T-cell (primary cell): Measurements from ENCODE around the gene STAB2. TPM values are rescaled to one million over a fixed set of nuclear protein-coding genes. Genes with fewer than 3 reads are reported as not detected.

Source experiments
- ATAC-seq, 4 experiments: fragments of 200-7000 bp in 3 of 4; fragments of 150-1000 bp in 1 of 4; cut with Tn5 transposase; replicated peaks in 1 of 4; 1 replicate in 3 of 4; 2 replicates in 1 of 4; pipeline ENCODE4 v1.10.0; 2021; ENCODE audit warnings: moderate library complexity in 3 of 4, mild to moderate bottlenecking in 2 of 4, moderate number of reproducible peaks in 1 of 4
- CTCF ChIA-PET, 2 donors: fragments of 300-600 bp; sonication (Branson Sonifier 250); formaldehyde crosslinking; loops; one replicate each; lab custom pipeline; 2022; ENCODE audit warnings: antibody characterized with exemption in 2 of 2; lab: Charles Lee
- POLR2A ChIA-PET, 2 donors: fragments of 300-600 bp; sonication (Branson Sonifier 250); formaldehyde crosslinking; loops; one replicate each; lab custom pipeline; 2022; ENCODE audit warnings: antibody characterized with exemption in 2 of 2; lab: Charles Lee
- DNase-seq, 35 experiments: peaks; one replicate each; pipeline versions ENCODE4 v3.0.0 to v3.0.0-alpha.2; 2013 to 2023
- H3K27ac ChIP-seq: one replicate; pipeline ENCODE4 v1.5.1; 2013; ENCODE audit warnings: low read length
- H3K27me3 ChIP-seq, 2 experiments: replicated peaks in 1 of 2; 1 replicate in 1 of 2; 2 replicates in 1 of 2; pipeline versions ENCODE4 v1.6.1 to v1.7.0; 2013; ENCODE audit warnings: low read length in 1 of 2, mixed read lengths in 1 of 2; ENCODE audit not compliant: control insufficient read depth in 2 of 2, insufficient read depth in 2 of 2; ENCODE audit errors: extremely low read depth in 1 of 2
- H3K36me3 ChIP-seq, 2 donors: 1 replicate in 1 of 2; 2 replicates in 1 of 2; pipeline versions ENCODE4 v1.6.1 to v1.7.0; 2013; ENCODE audit warnings: low read length in 1 of 2; ENCODE audit not compliant: control insufficient read depth in 2 of 2, insufficient read depth in 1 of 2; ENCODE audit errors: extremely low read depth in 1 of 2
- H3K4me1 ChIP-seq, 2 experiments: 1 replicate in 1 of 2; 2 replicates in 1 of 2; pipeline versions ENCODE4 v1.6.1 to v1.7.0; 2013; ENCODE audit warnings: low read length in 2 of 2, mixed read lengths in 1 of 2; ENCODE audit not compliant: insufficient read depth in 2 of 2, control insufficient read depth in 1 of 2; ENCODE audit errors: extremely low read depth in 1 of 2
- H3K4me3 ChIP-seq, 2 donors: 1 replicate in 1 of 2; 2 replicates in 1 of 2; pipeline versions ENCODE4 v1.5.1 to v1.7.0; 2013; ENCODE audit warnings: mild to moderate bottlenecking in 2 of 2, low read length in 1 of 2, moderate library complexity in 1 of 2; ENCODE audit not compliant: control insufficient read depth in 1 of 2; ENCODE audit errors: extremely low read depth in 1 of 2
- H3K9me3 ChIP-seq: 2 replicates; pipeline ENCODE4 v1.7.0; 2013
- H3K27ac Mint-ChIP-seq, 2 donors: one replicate each; pipeline ENCODE4 v1.8.0; 2020 to 2021; ENCODE audit warnings: mild to moderate bottlenecking in 2 of 2, mixed read lengths in 2 of 2
- H3K27me3 Mint-ChIP-seq, 2 donors: one replicate each; pipeline ENCODE4 v1.8.0; 2021 to 2022; ENCODE audit warnings: mixed read lengths in 2 of 2
- H3K36me3 Mint-ChIP-seq: one replicate; pipeline ENCODE4 v1.8.0; 2021; ENCODE audit warnings: mixed read lengths
- H3K4me1 Mint-ChIP-seq, 3 donors: one replicate each; pipeline ENCODE4 v1.8.0; 2020 to 2022; ENCODE audit warnings: mixed read lengths in 3 of 3, mild to moderate bottlenecking in 1 of 3
- H3K4me3 Mint-ChIP-seq, 3 donors: one replicate each; pipeline ENCODE4 v1.8.0; 2020 to 2022; ENCODE audit warnings: mild to moderate bottlenecking in 3 of 3, mixed read lengths in 3 of 3, moderate library complexity in 3 of 3
- H3K9me3 Mint-ChIP-seq, 3 donors: one replicate each; pipeline ENCODE4 v1.8.0; 2020 to 2022; ENCODE audit warnings: mixed read lengths in 3 of 3
- WGBS: methylation state at CpG from one replicate; pipeline ENCODE4 v1.1.5; 2013; ENCODE audit warnings: missing lambda C conversion rate; ENCODE audit not compliant: insufficient coverage; 5-methylcytosine and 5-hydroxymethylcytosine counted together
- total RNA-seq, 35 experiments: library from RNA in 6 of 35; stranded (reverse) in 6 of 35; fragments of 120-200 nt in 1 of 35; gene quantifications; one replicate each; pipeline versions ENCODE4 v1.2.1 to v1.2.4 and lab custom pipeline; 2013 to 2026

Gene STAB2
- total RNA-seq, 5 donors from 2014 or later (not counting 1 experiment from before 2014, with no cell fraction given), result not detected

- Mint-ChIP-seq H3K4me3 (no peak overlapping the region), H3K9me3 (peaks cover 0 to 8% (median 6%) of the 10 kb centered on the region in 3 donors), H3K4me1 (no peaks in the 10 kb centered on the region), H3K27ac (no peak overlapping the region), H3K27me3 (peaks cover 4 to 8% of the 10 kb centered on the region in 2 donors), H3K36me3 (no peaks in the 10 kb centered on the region)
- Histone ChIP-seq H3K36me3 (no peaks in the 10 kb centered on the region), H3K27ac (no peak overlapping the region), H3K4me1 (no peaks in the 10 kb centered on the region), H3K9me3 (no peaks in the 10 kb centered on the region), H3K4me3 (no peak overlapping the region), H3K27me3 (peaks cover 0 to 8% of the 10 kb centered on the region in 2 experiments)
- POLR2A ChIA-PET, result no interaction called here
- 70% methylated on average over 4 of the region's 4 CpGs for WGBS
- CTCF ChIA-PET, result no interaction called here
- DNase-seq (no peak), ATAC-seq (no peak)
Measured at GRCh38 chr12:103728323-103728722, 141.2 kb downstream of the STAB2 start.

GRCh38 chr12:103729499-103729898, 142.4 kb downstream of the STAB2 start:
- Histone ChIP-seq H3K4me3 (no peak overlapping the region), H3K9me3 (no peaks in the 10 kb centered on the region), H3K4me1 (no peaks in the 10 kb centered on the region), H3K27ac (no peak overlapping the region), H3K36me3 (no peaks in the 10 kb centered on the region), H3K27me3 (peaks cover 0 to 2% of the 10 kb centered on the region in 2 experiments)
- no CpG with 5 or more reads among the region's 1 CpG for WGBS
- ATAC-seq, result no peak
- peaks cover 4 to 8% of the 10 kb centered on the region in 2 donors for H3K27me3 Mint-ChIP-seq
- no peak for DNase-seq
- ChIA-PET CTCF (no interaction called here), POLR2A (no interaction called here)
- H3K4me1 Mint-ChIP-seq, result no peaks in the 10 kb centered on the region
- H3K27ac Mint-ChIP-seq, result no peak overlapping the region
- H3K9me3 Mint-ChIP-seq, result peaks cover 0 to 8% (median 6%) of the 10 kb centered on the region in 3 donors
- no peak overlapping the region for H3K4me3 Mint-ChIP-seq
- no peaks in the 10 kb centered on the region for H3K36me3 Mint-ChIP-seq

GRCh38 chr12:103731539-103731938, 144.5 kb downstream of the STAB2 start:
- H3K9me3 ChIP-seq, result no peaks in the 10 kb centered on the region
- ATAC-seq (no peak), DNase-seq (no peak)
- peaks cover 0 to 8% (median 6%) of the 10 kb centered on the region in 3 donors for H3K9me3 Mint-ChIP-seq
- no peak overlapping the region for H3K27ac Mint-ChIP-seq
- ChIA-PET CTCF (no interaction called here), POLR2A (no interaction called here)
- H3K4me1 Mint-ChIP-seq, result no peaks in the 10 kb centered on the region
- H3K27me3 ChIP-seq, result peaks cover 0 to 2% of the 10 kb centered on the region in 2 experiments
- no peak overlapping the region for H3K4me3 Mint-ChIP-seq
- no peaks in the 10 kb centered on the region for H3K36me3 Mint-ChIP-seq
- H3K27me3 Mint-ChIP-seq, result peaks cover 5 to 8% of the 10 kb centered on the region in 2 donors
- H3K27ac ChIP-seq, result no peak overlapping the region
- no peaks in the 10 kb centered on the region for H3K4me1 ChIP-seq
- no peak overlapping the region for H3K4me3 ChIP-seq
- H3K36me3 ChIP-seq, result no peaks in the 10 kb centered on the region
- WGBS, result no CpG with 5 or more reads among the region's 1 CpG

GRCh38 chr12:103734863-103735262, 147.8 kb downstream of the STAB2 start:
- Mint-ChIP-seq H3K4me1 (no peaks in the 10 kb centered on the region), H3K9me3 (peaks cover 0 to 8% (median 6%) of the 10 kb centered on the region in 3 donors)

GRCh38 chr12:103735291-103735690, 148.2 kb downstream of the STAB2 start:
- H3K27ac Mint-ChIP-seq, result no peak overlapping the region
- H3K4me3 Mint-ChIP-seq, result no peak overlapping the region
- no peak for DNase-seq
- Histone ChIP-seq H3K36me3 (no peaks in the 10 kb centered on the region), H3K9me3 (no peaks in the 10 kb centered on the region), H3K27ac (no peak overlapping the region), H3K4me1 (no peaks in the 10 kb centered on the region), H3K27me3 (peaks cover 0 to 5% of the 10 kb centered on the region in 2 experiments), H3K4me3 (no peak overlapping the region)
- ATAC-seq, result no peak
- ChIA-PET CTCF (no interaction called here), POLR2A (no interaction called here)
- peaks cover 5 to 9% of the 10 kb centered on the region in 2 donors for H3K27me3 Mint-ChIP-seq
- 97% methylated on average over 5 of the region's 8 CpGs for WGBS
- no peaks in the 10 kb centered on the region for H3K4me1 Mint-ChIP-seq
- H3K9me3 Mint-ChIP-seq, result peaks cover 0 to 8% (median 6%) of the 10 kb centered on the region in 3 donors
- H3K36me3 Mint-ChIP-seq, result no peaks in the 10 kb centered on the region

More at GRCh38 chr12:103734863-103735262, 147.8 kb downstream of the STAB2 start:
- no peaks in the 10 kb centered on the region for H3K36me3 ChIP-seq
- peaks cover 5 to 9% of the 10 kb centered on the region in 2 donors for H3K27me3 Mint-ChIP-seq
- DNase-seq (no peak), ATAC-seq (no peak)
- ChIA-PET POLR2A (no interaction called here), CTCF (no interaction called here)
- peaks cover 0 to 2% of the 10 kb centered on the region in 2 experiments for H3K27me3 ChIP-seq
- no peak overlapping the region for H3K27ac ChIP-seq
- no peak overlapping the region for H3K27ac Mint-ChIP-seq
- H3K4me3 Mint-ChIP-seq, result no peak overlapping the region
- 67% methylated on average over 1 of the region's 2 CpGs for WGBS
- no peak overlapping the region for H3K4me3 ChIP-seq
- no peaks in the 10 kb centered on the region for H3K36me3 Mint-ChIP-seq
- H3K9me3 ChIP-seq, result no peaks in the 10 kb centered on the region
- H3K4me1 ChIP-seq, result no peaks in the 10 kb centered on the region

GRCh38 chr12:103736572-103736971, 149.5 kb downstream of the STAB2 start:
- ChIA-PET CTCF (no interaction called here), POLR2A (no interaction called here)
- Histone ChIP-seq H3K9me3 (no peaks in the 10 kb centered on the region), H3K27ac (no peak overlapping the region), H3K27me3 (peaks cover 0 to 2% of the 10 kb centered on the region in 2 experiments), H3K4me3 (no peak overlapping the region), H3K36me3 (no peaks in the 10 kb centered on the region), H3K4me1 (no peaks in the 10 kb centered on the region)
- Mint-ChIP-seq H3K4me3 (no peak overlapping the region), H3K27ac (no peak overlapping the region), H3K36me3 (no peaks in the 10 kb centered on the region), H3K9me3 (peaks cover 0 to 3% (median 2%) of the 10 kb centered on the region in 3 donors), H3K27me3 (peaks cover 8 to 12% of the 10 kb centered on the region in 2 donors), H3K4me1 (no peaks in the 10 kb centered on the region)
- no CpG with 5 or more reads among the region's 1 CpG for WGBS
- ATAC-seq (no peak), DNase-seq (no peak)

GRCh38 chr12:103737881-103738280, 150.8 kb downstream of the STAB2 start:
- peaks cover 6 to 20% of the 10 kb centered on the region in 2 donors for H3K27me3 Mint-ChIP-seq
- Histone ChIP-seq H3K4me1 (no peaks in the 10 kb centered on the region), H3K4me3 (no peak overlapping the region), H3K9me3 (no peaks in the 10 kb centered on the region), H3K36me3 (no peaks in the 10 kb centered on the region), H3K27ac (no peak overlapping the region), H3K27me3 (peaks cover 0 to 2% of the 10 kb centered on the region in 2 experiments)
- H3K36me3 Mint-ChIP-seq, result no peaks in the 10 kb centered on the region
- CTCF ChIA-PET, result no interaction called here
- DNase-seq, result no peak
- WGBS, result 63% methylated on average over 1 of the region's 1 CpG
- POLR2A ChIA-PET, result no interaction called here
- H3K4me1 Mint-ChIP-seq, result no peaks in the 10 kb centered on the region
- no peak overlapping the region for H3K27ac Mint-ChIP-seq
- ATAC-seq, result no peak
- no peak overlapping the region for H3K4me3 Mint-ChIP-seq
- no peaks in the 10 kb centered on the region for H3K9me3 Mint-ChIP-seq
